GM12878 (cell line): ENCODE data around the gene PSAP. TPM values are rescaled to one million over a fixed set of nuclear protein-coding genes. Genes with fewer than 3 reads are reported as not detected.

Experiments
- ATAC-seq: fragments of 200-7000 bp; cut with Tn5 transposase; 3 replicates; pipeline ENCODE4 v1.9.1; 2020; ENCODE audit warnings: mild to moderate bottlenecking, moderate library complexity
- BruUV-seq: library from RNA; stranded (reverse); fragments of 400-500 nt; replicated peaks from 2 replicates; lab custom pipeline; 2021; lab: Mats Ljungman, UMichigan
- CTCF ChIA-PET: fragments of 300-600 bp; sonication (Branson Sonifier 250); formaldehyde crosslinking; extraction: SDS; loops from one replicate; lab custom pipeline; 2021; ENCODE audit warnings: inconsistent platforms; lab: Yijun Ruan, JAX
- POLR2A ChIA-PET: fragments of 350-600 bp; formaldehyde crosslinking; extraction: SDS; loops from one replicate; lab custom pipeline; 2021; ENCODE audit warnings: inconsistent platforms; lab: Charles Lee
- RAD21 ChIA-PET: fragments of 300-600 bp; sonication (Branson Sonifier 250); formaldehyde crosslinking; loops from one replicate; lab custom pipeline; 2023; ENCODE audit warnings: antibody characterized with exemption; ENCODE audit not compliant: unreplicated experiment; lab: Charles Lee
- SMC1A ChIA-PET: fragments of 300-600 bp; sonication (Branson Sonifier 250); formaldehyde crosslinking; loops from one replicate; lab custom pipeline; 2023; ENCODE audit not compliant: unreplicated experiment, uncharacterized antibody; lab: Charles Lee
- DNase-seq: peaks from one replicate; pipeline ENCODE4 v3.0.0-alpha.2; 2011; ENCODE audit warnings: low read depth, low spot score
- FAIRE-seq: peaks from 3 replicates; lab custom pipeline; 2011; peaks lifted over from hg19 to GRCh38; lab: Jason Lieb, UNC
- H2AFZ ChIP-seq: 2 replicates; pipeline ENCODE4 v1.6.0; 2011; ENCODE audit warnings: low read depth, low read length, control low read depth; ENCODE audit not compliant: control insufficient read depth
- H3K27ac ChIP-seq: 2 replicates; pipeline ENCODE4 v1.5.1; 2011; ENCODE audit warnings: control low read depth; ENCODE audit not compliant: control insufficient read depth, insufficient read depth
- H3K27me3 ChIP-seq, 2 experiments: replicated peaks in 1 of 2; 2 replicates each; pipeline versions ENCODE4 v1.6.0 to v1.6.1; 2011; ENCODE audit warnings: low read length in 1 of 2; ENCODE audit not compliant: control insufficient read depth in 2 of 2, insufficient read depth in 2 of 2
- H3K36me3 ChIP-seq, 2 experiments: 2 replicates each; pipeline ENCODE4 v1.5.1; 2011; ENCODE audit warnings: low read length in 1 of 2; ENCODE audit not compliant: control insufficient read depth in 2 of 2, insufficient read depth in 2 of 2
- H3K4me1 ChIP-seq: 2 replicates; pipeline ENCODE4 v1.6.1; 2011; ENCODE audit warnings: mild to moderate bottlenecking, low read length, moderate library complexity, mixed read lengths; ENCODE audit not compliant: control insufficient read depth, insufficient read depth
- H3K4me2 ChIP-seq: 2 replicates; pipeline ENCODE4 v1.6.0; 2011; ENCODE audit warnings: control low read depth; ENCODE audit not compliant: control insufficient read depth, insufficient read depth
- H3K4me3 ChIP-seq: fragments of 200-600 bp; sonication (generic); 2 replicates; pipeline ENCODE4 v1.5.1; 2016
- H3K79me2 ChIP-seq: 2 replicates; pipeline ENCODE4 v1.6.0; 2011; ENCODE audit warnings: low read length; ENCODE audit not compliant: control insufficient read depth, insufficient read depth
- H3K9ac ChIP-seq: 2 replicates; pipeline ENCODE4 v1.8.0; 2011; ENCODE audit warnings: low read length, control low read depth, mixed read lengths; ENCODE audit not compliant: control insufficient read depth, insufficient read depth
- H3K9me3 ChIP-seq: replicated peaks from 3 replicates; pipeline ENCODE4 v1.5.1; 2011; ENCODE audit warnings: mild to moderate bottlenecking, low read length; ENCODE audit not compliant: control insufficient read depth, insufficient read depth
- H4K20me1 ChIP-seq: 2 replicates; pipeline ENCODE4 v1.6.0; 2011; ENCODE audit not compliant: control insufficient read depth, insufficient read depth
- KDM1A ChIP-seq: fragments of 200-600 bp; sonication (generic); IDR thresholded peaks from 2 replicates; pipeline ENCODE4 v1.6.1; 2016; ENCODE audit warnings: borderline replicate concordance
- KLF5 ChIP-seq: fragments of 450-650 bp; IDR thresholded peaks from 2 replicates; pipeline ENCODE4 v1.6.1; 2014; ENCODE audit warnings: mild to moderate bottlenecking; ENCODE audit not compliant: partially characterized antibody
- NRF1 ChIP-seq: conservative IDR thresholded peaks from 2 replicates; pipeline ENCODE4 v1.6.1; 2011; ENCODE audit warnings: mild to moderate bottlenecking, low read depth, low read length, improper control_type of control experiment
- PML ChIP-seq: IDR thresholded peaks from 2 replicates; pipeline ENCODE4 v1.6.1; 2012; ENCODE audit warnings: low read length, inconsistent platforms
- RB1 ChIP-seq: fragments of 450-650 bp; formaldehyde crosslinking; IDR thresholded peaks from 2 replicates; pipeline ENCODE4 v1.6.1; 2017; ENCODE audit warnings: mild to moderate bottlenecking, borderline replicate concordance
- RUNX3 ChIP-seq: IDR thresholded peaks from 2 replicates; pipeline ENCODE4 v1.6.1; 2012; ENCODE audit warnings: low read length, inconsistent platforms
- SUPT20H ChIP-seq: IDR thresholded peaks from 2 replicates; pipeline ENCODE4 v1.6.1; 2011; ENCODE audit warnings: low read depth, mild to moderate bottlenecking, low read length, moderate library complexity, borderline replicate concordance; ENCODE audit not compliant: control insufficient read depth
- TCF3 ChIP-seq: IDR thresholded peaks from 2 replicates; pipeline ENCODE4 v1.6.1; 2012; ENCODE audit warnings: low read depth, mild to moderate bottlenecking, low read length, borderline replicate concordance; ENCODE audit not compliant: insufficient read depth
- ZBTB33 ChIP-seq: fragments of 450-650 bp; IDR thresholded peaks from 2 replicates; pipeline ENCODE4 v1.6.1; 2017; ENCODE audit warnings: mild to moderate bottlenecking
- WGBS: methylation state at CpG from one replicate; pipeline ENCODE4 v1.1.6; 2016; ENCODE audit warnings: low lambda C conversion rate; ENCODE audit not compliant: insufficient replicate concordance, insufficient coverage; ENCODE audit errors: missing lambda C conversion rate; 5-methylcytosine and 5-hydroxymethylcytosine counted together
- in situ Hi-C: fragments of 300-500 bp; cut with MboI; formaldehyde crosslinking; loops from 9 replicates; pipeline ENCODE4 v1.14.3; 2018; ENCODE audit warnings: mixed read lengths
- intact Hi-C: fragments of 100-400 bp; cut with micrococcal nuclease; formaldehyde crosslinking; loops from one replicate; pipeline ENCODE4 v1.14.2; 2022; ENCODE audit not compliant: unreplicated experiment
- polyA plus RNA-seq, 11 experiments: library from polyadenylated mRNA; depleted of rRNA in 4 of 11; unstranded in 6 of 11; stranded (reverse) in 5 of 11; fragments of >200 nt; fragmentation: Nextera tagmentation in 4 of 11; fragmentation: Illumina TruSeq in 1 of 11; extraction: Ambion mirVana in 4 of 11; extraction: Trizol in 1 of 11; gene quantifications; 1 replicate in 1 of 11; 2 replicates in 10 of 11; pipeline versions ENCODE4 v1.2.1 to v1.2.3, GENCODE V29; 2011 to 2016; ENCODE audit warnings: inconsistent platforms in 2 of 11, missing spikeins in 2 of 11, low read depth in 1 of 11
- total RNA-seq, 4 experiments: library from RNA; depleted of rRNA in 3 of 4; stranded (reverse); fragments of >200 nt in 3 of 4; fragmentation: Illumina TruSeq in 1 of 4; extraction: Trizol in 1 of 4; gene quantifications; 2 replicates each; pipeline versions ENCODE4 v1.2.1 to v1.2.3, GENCODE V29; 2013 to 2021
- TF ChIP-seq, protein P1 (sequence below), 3 experiments: IDR thresholded peaks in 2 of 3; conservative IDR thresholded peaks in 1 of 3; 2 replicates each; pipeline ENCODE4 v1.5.1; 2011; ENCODE audit warnings: low read depth in 3 of 3, low read length in 3 of 3, mild to moderate bottlenecking in 3 of 3, control low read depth in 2 of 3, moderate library complexity in 2 of 3, inconsistent platforms in 1 of 3, mixed read lengths in 1 of 3; ENCODE audit not compliant: control insufficient read depth in 2 of 3, insufficient read depth in 1 of 3; ENCODE audit errors: extremely low read depth in 1 of 3
- TF ChIP-seq, protein P2 (sequence below): fragments of 450-650 bp; IDR thresholded peaks from 2 replicates; pipeline ENCODE4 v1.6.1; 2017; ENCODE audit warnings: borderline replicate concordance
- TF ChIP-seq, protein P3 (sequence below): fragments of 450-650 bp; IDR thresholded peaks from 2 replicates; pipeline ENCODE4 v1.6.1; 2017; ENCODE audit warnings: mild to moderate bottlenecking, moderate library complexity

Gene PSAP
- total and polyA plus RNA-seq, 10 of the 15 experiments (the other 5 are each of a cell fraction or from before 2014, with no cell fraction given): 178 to 336 (median 286) TPM

- intact Hi-C loops: no loop called here
- Histone ChIP-seq H4K20me1 (no peaks in the 10 kb centered on the region), H2AFZ (no peak overlapping the region), H3K9me3 (no peaks in the 10 kb centered on the region), H3K36me3 (no peaks in the 10 kb centered on the region), H3K27me3 (no peaks in the 10 kb centered on the region), H3K4me3 (no peak overlapping the region), H3K9ac (no peak overlapping the region), H3K4me2 (no peak overlapping the region), H3K27ac (no peak overlapping the region), H3K79me2 (no peaks in the 10 kb centered on the region), H3K4me1 (peaks cover 19% of the 10 kb centered on the region)
- in situ Hi-C loops: no loop called here
- SMC1A ChIA-PET: interaction anchor here (1.8 to 2.3 kb wide), 2 partner anchors 23 to 38 kb away, joined by 5 to 8 read pairs; no protein-coding TSS in a partner anchor
- no TSS peak for BruUV-seq
- WGBS: 62% methylated on average over 12 of the region's 12 CpGs
- POLR2A ChIA-PET: no interaction called here
- DNase-seq: no peak
- ATAC-seq: no peak
- RAD21 ChIA-PET: no interaction called here
- CTCF ChIA-PET: interaction anchor here (2.3 kb wide), 1 partner anchor 21 kb away, joined by 9 read pairs; no protein-coding TSS in a partner anchor
- FAIRE-seq: no peak
- TF ChIP-seq KDM1A (no peak), KLF5 (no peak), RUNX3 (no peak), NRF1 (no peak), RB1 (no peak), SUPT20H (no peak), PML (no peak), TCF3 (no peak), ZBTB33 (no peak)
- TF ChIP-seq, protein P1, sequence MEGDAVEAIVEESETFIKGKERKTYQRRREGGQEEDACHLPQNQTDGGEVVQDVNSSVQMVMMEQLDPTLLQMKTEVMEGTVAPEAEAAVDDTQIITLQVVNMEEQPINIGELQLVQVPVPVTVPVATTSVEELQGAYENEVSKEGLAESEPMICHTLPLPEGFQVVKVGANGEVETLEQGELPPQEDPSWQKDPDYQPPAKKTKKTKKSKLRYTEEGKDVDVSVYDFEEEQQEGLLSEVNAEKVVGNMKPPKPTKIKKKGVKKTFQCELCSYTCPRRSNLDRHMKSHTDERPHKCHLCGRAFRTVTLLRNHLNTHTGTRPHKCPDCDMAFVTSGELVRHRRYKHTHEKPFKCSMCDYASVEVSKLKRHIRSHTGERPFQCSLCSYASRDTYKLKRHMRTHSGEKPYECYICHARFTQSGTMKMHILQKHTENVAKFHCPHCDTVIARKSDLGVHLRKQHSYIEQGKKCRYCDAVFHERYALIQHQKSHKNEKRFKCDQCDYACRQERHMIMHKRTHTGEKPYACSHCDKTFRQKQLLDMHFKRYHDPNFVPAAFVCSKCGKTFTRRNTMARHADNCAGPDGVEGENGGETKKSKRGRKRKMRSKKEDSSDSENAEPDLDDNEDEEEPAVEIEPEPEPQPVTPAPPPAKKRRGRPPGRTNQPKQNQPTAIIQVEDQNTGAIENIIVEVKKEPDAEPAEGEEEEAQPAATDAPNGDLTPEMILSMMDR (IDR thresholded peaks at IDR 0.05 in 2 of 3, conservative IDR thresholded peaks at IDR 0.05 in 1 of 3; ENCODE audit: control insufficient read depth in 2 of 3, extremely low read depth in 1 of 3, insufficient read depth in 1 of 3, low read depth in 3 of 3, low read length in 3 of 3): no peak
- TF ChIP-seq, protein P2, sequence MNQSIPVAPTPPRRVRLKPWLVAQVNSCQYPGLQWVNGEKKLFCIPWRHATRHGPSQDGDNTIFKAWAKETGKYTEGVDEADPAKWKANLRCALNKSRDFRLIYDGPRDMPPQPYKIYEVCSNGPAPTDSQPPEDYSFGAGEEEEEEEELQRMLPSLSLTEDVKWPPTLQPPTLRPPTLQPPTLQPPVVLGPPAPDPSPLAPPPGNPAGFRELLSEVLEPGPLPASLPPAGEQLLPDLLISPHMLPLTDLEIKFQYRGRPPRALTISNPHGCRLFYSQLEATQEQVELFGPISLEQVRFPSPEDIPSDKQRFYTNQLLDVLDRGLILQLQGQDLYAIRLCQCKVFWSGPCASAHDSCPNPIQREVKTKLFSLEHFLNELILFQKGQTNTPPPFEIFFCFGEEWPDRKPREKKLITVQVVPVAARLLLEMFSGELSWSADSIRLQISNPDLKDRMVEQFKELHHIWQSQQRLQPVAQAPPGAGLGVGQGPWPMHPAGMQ: no peak
- TF ChIP-seq, protein P3, sequence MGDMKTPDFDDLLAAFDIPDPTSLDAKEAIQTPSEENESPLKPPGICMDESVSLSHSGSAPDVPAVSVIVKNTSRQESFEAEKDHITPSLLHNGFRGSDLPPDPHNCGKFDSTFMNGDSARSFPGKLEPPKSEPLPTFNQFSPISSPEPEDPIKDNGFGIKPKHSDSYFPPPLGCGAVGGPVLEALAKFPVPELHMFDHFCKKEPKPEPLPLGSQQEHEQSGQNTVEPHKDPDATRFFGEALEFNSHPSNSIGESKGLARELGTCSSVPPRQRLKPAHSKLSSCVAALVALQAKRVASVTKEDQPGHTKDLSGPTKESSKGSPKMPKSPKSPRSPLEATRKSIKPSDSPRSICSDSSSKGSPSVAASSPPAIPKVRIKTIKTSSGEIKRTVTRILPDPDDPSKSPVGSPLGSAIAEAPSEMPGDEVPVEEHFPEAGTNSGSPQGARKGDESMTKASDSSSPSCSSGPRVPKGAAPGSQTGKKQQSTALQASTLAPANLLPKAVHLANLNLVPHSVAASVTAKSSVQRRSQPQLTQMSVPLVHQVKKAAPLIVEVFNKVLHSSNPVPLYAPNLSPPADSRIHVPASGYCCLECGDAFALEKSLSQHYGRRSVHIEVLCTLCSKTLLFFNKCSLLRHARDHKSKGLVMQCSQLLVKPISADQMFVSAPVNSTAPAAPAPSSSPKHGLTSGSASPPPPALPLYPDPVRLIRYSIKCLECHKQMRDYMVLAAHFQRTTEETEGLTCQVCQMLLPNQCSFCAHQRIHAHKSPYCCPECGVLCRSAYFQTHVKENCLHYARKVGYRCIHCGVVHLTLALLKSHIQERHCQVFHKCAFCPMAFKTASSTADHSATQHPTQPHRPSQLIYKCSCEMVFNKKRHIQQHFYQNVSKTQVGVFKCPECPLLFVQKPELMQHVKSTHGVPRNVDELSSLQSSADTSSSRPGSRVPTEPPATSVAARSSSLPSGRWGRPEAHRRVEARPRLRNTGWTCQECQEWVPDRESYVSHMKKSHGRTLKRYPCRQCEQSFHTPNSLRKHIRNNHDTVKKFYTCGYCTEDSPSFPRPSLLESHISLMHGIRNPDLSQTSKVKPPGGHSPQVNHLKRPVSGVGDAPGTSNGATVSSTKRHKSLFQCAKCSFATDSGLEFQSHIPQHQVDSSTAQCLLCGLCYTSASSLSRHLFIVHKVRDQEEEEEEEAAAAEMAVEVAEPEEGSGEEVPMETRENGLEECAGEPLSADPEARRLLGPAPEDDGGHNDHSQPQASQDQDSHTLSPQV: no peak
These were observed 7.2 kb upstream of the PSAP start for GRCh38 chr10:71857934-71858890.
